OCI-LY1 (cell line): ENCODE results near the gene TMEM181.

Source experiments
- EZH2 ChIP-seq: fragments of 200-600 bp; sonication (generic), shearing (Covaris generic); IDR thresholded peaks from 2 replicates; pipeline ENCODE4 v1.8.0; 2017; ENCODE audit warnings: borderline replicate concordance, mixed run types, mild to moderate bottlenecking, antibody characterized with exemption, low read length, moderate library complexity, mixed read lengths
- TF ChIP-seq, protein P1 (sequence below): fragments of 200-600 bp; sonication (generic), shearing (Covaris generic); IDR thresholded peaks from 2 replicates; pipeline ENCODE4 v1.5.1; 2017; ENCODE audit warnings: mild to moderate bottlenecking, antibody characterized with exemption, low read length, moderate library complexity, mixed read lengths

- TF ChIP-seq EZH2 = no peak
- TF ChIP-seq, protein P1, sequence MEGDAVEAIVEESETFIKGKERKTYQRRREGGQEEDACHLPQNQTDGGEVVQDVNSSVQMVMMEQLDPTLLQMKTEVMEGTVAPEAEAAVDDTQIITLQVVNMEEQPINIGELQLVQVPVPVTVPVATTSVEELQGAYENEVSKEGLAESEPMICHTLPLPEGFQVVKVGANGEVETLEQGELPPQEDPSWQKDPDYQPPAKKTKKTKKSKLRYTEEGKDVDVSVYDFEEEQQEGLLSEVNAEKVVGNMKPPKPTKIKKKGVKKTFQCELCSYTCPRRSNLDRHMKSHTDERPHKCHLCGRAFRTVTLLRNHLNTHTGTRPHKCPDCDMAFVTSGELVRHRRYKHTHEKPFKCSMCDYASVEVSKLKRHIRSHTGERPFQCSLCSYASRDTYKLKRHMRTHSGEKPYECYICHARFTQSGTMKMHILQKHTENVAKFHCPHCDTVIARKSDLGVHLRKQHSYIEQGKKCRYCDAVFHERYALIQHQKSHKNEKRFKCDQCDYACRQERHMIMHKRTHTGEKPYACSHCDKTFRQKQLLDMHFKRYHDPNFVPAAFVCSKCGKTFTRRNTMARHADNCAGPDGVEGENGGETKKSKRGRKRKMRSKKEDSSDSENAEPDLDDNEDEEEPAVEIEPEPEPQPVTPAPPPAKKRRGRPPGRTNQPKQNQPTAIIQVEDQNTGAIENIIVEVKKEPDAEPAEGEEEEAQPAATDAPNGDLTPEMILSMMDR = no peak
Observed at GRCh38 chr6:158633127-158633526, 73.2 kb downstream of the TMEM181 start.
